Heart left ventricle (tissue), 13 donors: Measurements from ENCODE around the gene PHACTR1.

Experiments
- POLR2A ChIP-seq, 2 donors: fragments of 450-650 bp; IDR thresholded peaks; one replicate each; pipeline ENCODE4 v1.6.1; 2017; ENCODE audit warnings: antibody characterized with exemption in 2 of 2, mild to moderate bottlenecking in 2 of 2, moderate library complexity in 2 of 2
- TF ChIP-seq, protein P1 (sequence below), 12 donors: fragments of 200-600 bp; sonication (generic) in 4 of 12; IDR thresholded peaks; one replicate each; pipeline versions ENCODE4 v1.5.0 to v1.8.0; 2018 to 2022; ENCODE audit warnings: antibody characterized with exemption in 12 of 12, mild to moderate bottlenecking in 5 of 12
- donor health status: ischemic (EF 13 %, LVEDD 7.1; RV severe dilation, severe dysfunction).
- donor health status: DM: no; HTN: yes; CAD: no.
- donor health status: DM: no; HTN: no; CAD: no.
- donor health status: ischemic (EF 25% LVEDD 6.9; RV normal size, moderate dysfunction).
- donor health status: ischemic (EF 25% LVEDD 5.7; RV mildly dilated, moderate dysfunction).
- donor health status: ischemic (EF 35%, LVEDD 5.7; RV mildly dilated, moderate dysfunction).
- donor health status: nonischemic (EF 11% LVEDD 7.7; RV severe dilation, severe dysfunction).
- donor health status: DM: yes; HTN: yes; CAD: no.
- donor health status: PGD.
- donor health status: ischemic (EF 29% LVEDD 5.4; RV normal size, mild dysfunction).
- donor health status: nonischemic (EF 23%, LVEDD 6.1; RV moderate dilation, normal function).

DNA sequence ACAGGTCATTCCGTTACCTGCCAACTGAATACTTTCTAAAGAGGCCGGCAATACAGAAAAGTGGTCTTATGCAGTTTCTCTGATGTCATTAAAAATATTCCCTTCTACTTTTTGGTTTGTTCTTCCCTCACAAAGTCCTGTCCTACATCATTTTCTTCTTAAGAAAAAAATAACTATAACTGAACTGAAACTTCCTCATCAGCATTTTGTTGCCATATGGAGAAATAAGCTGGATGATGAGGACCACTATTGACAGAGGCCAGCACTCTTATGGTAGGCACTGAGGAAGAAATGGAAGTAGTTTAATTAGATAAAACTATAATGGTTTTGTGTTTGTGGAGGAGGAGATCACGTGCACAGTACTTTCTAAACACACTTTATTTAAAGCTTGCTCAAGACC, 274.9 kb downstream of the PHACTR1 start:
- TF ChIP-seq, protein P1, sequence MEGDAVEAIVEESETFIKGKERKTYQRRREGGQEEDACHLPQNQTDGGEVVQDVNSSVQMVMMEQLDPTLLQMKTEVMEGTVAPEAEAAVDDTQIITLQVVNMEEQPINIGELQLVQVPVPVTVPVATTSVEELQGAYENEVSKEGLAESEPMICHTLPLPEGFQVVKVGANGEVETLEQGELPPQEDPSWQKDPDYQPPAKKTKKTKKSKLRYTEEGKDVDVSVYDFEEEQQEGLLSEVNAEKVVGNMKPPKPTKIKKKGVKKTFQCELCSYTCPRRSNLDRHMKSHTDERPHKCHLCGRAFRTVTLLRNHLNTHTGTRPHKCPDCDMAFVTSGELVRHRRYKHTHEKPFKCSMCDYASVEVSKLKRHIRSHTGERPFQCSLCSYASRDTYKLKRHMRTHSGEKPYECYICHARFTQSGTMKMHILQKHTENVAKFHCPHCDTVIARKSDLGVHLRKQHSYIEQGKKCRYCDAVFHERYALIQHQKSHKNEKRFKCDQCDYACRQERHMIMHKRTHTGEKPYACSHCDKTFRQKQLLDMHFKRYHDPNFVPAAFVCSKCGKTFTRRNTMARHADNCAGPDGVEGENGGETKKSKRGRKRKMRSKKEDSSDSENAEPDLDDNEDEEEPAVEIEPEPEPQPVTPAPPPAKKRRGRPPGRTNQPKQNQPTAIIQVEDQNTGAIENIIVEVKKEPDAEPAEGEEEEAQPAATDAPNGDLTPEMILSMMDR (IDR thresholded peaks at IDR 0.05) = no peak
- TF ChIP-seq POLR2A (IDR thresholded peaks at IDR 0.05) = no peak
